ENCODE data around the gene EIPR1. TPM values are rescaled to one million over a fixed set of nuclear protein-coding genes. Genes with fewer than 3 reads are reported as not detected.

EIPR1 gene
- total and polyA plus RNA-seq, 2 experiments from 2014 or later: 23.2 to 28.2 TPM

GRCh38 chr2:3198119-3198518 is 179.5 kb downstream of the EIPR1 start:
- Histone ChIP-seq H3K27me3 (no peaks in the 10 kb centered on the region), H3K4me1 (ENCODE audit: low read depth) (no peaks in the 10 kb centered on the region), H3K4me3 (no peak overlapping the region), H3K27ac (no peak overlapping the region), H3K36me3 (no peaks in the 10 kb centered on the region), H3K9me3 (ENCODE audit: low read depth) (no peaks in the 10 kb centered on the region)
- TF ChIP-seq CTCF (IDR thresholded peaks at IDR 0.05; ENCODE audit: low read depth, low read length): no peak
- DNase-seq (ENCODE audit: low read depth in 1 of 2, low spot score in 1 of 2): no peak

- no peaks in the 10 kb centered on the region for H3K9me3 ChIP-seq (ENCODE audit: low read depth)
- no peak for TF ChIP-seq CTCF (IDR thresholded peaks at IDR 0.05; ENCODE audit: low read depth, low read length)
- H3K4me1 ChIP-seq (ENCODE audit: low read depth): no peaks in the 10 kb centered on the region
- no peak overlapping the region for H3K27ac ChIP-seq
- no peak for DNase-seq (ENCODE audit: low read depth in 1 of 2, low spot score in 1 of 2)
- no peaks in the 10 kb centered on the region for H3K36me3 ChIP-seq
- no peaks in the 10 kb centered on the region for H3K27me3 ChIP-seq
- no peak overlapping the region for H3K4me3 ChIP-seq
These were observed 180.3 kb downstream of the EIPR1 start for GRCh38 chr2:3197308-3197707.

GRCh38 chr2:3196716-3197115 is 180.9 kb downstream of the EIPR1 start:
- H3K9me3 ChIP-seq (ENCODE audit: low read depth): no peaks in the 10 kb centered on the region
- H3K4me1 ChIP-seq (ENCODE audit: low read depth): no peaks in the 10 kb centered on the region
- H3K27ac ChIP-seq: no peak overlapping the region
- TF ChIP-seq CTCF (IDR thresholded peaks at IDR 0.05; ENCODE audit: low read depth, low read length): no peak
- H3K36me3 ChIP-seq: no peaks in the 10 kb centered on the region
- no peaks in the 10 kb centered on the region for H3K27me3 ChIP-seq
- H3K4me3 ChIP-seq: no peak overlapping the region
- no peak for DNase-seq (ENCODE audit: low read depth in 1 of 2, low spot score in 1 of 2)

- Histone ChIP-seq H3K9me3 (ENCODE audit: low read depth) (no peaks in the 10 kb centered on the region), H3K36me3 (no peaks in the 10 kb centered on the region), H3K27me3 (no peaks in the 10 kb centered on the region), H3K4me1 (ENCODE audit: low read depth) (no peaks in the 10 kb centered on the region), H3K27ac (no peak overlapping the region), H3K4me3 (no peak overlapping the region)
- peak in 1 of 2 donors; percentile 41 for DNase-seq (ENCODE audit: low read depth in 1 of 2, low spot score in 1 of 2)
- TF ChIP-seq CTCF (IDR thresholded peaks at IDR 0.05; ENCODE audit: low read depth, low read length): no peak
These were observed 181.8 kb downstream of the EIPR1 start for GRCh38 chr2:3195641-3196476.

- Histone ChIP-seq H3K27me3 (no peaks in the 10 kb centered on the region), H3K4me1 (ENCODE audit: low read depth) (no peaks in the 10 kb centered on the region), H3K4me3 (no peak overlapping the region), H3K9me3 (ENCODE audit: low read depth) (no peaks in the 10 kb centered on the region), H3K27ac (no peak overlapping the region), H3K36me3 (no peaks in the 10 kb centered on the region)
- no peak for TF ChIP-seq CTCF (IDR thresholded peaks at IDR 0.05; ENCODE audit: low read depth, low read length)
- DNase-seq (ENCODE audit: low read depth in 1 of 2, low spot score in 1 of 2): no peak
These were observed 182.8 kb downstream of the EIPR1 start for GRCh38 chr2:3194828-3195227.

Measured in cardiac muscle cell (in vitro differentiated cells and primary cell).